ENCODE results near the gene TTLL11. TPM values are rescaled to one million over a fixed set of nuclear protein-coding genes. Genes with fewer than 3 reads are reported as not detected.

Gene TTLL11
- total RNA-seq, 1 experiment from 2014 or later, result 7.0 TPM

DNA sequence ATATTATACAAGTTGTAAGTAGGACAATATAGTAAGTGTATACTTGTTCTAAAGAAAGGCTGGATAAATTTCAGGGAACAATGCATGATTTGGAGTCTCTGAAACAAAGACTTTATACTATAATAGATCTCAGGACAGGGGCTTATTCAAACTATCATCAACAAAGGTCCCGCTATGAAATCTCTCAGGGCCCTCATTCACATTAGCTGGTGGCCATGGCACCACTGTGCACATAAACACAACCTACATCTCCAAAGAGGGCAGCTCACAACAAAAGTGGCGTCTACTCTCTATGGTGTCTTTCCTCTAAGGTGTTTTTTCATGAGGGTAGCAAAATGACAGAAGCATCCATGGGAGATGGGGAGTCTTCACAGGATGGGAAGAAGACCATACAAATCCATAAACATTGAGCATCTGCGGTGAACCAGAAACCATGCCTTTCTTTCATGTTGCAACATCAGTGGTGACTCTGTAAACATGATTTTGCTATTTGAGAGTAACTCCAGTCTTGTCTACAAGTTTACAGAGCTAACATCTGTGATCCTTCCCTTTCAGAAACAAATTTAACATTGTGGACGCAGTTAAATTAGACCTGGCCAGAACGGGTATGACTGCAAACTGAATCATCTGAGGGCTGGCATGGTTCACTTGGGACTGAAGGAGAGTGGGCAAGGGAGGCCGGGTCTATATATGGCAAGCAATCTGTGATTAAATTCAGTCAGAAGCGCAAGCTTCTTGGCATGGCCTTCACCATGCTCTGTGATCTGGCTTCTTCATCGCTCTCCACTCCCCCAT is 5.5 kb downstream of the TTLL11 start:
- BruUV-seq (replicated peaks), result no TSS peak
- CTCF ChIA-PET, result interaction anchor here (1.7 kb wide), 1 partner anchor 12 kb away, joined by 6 read pairs; no protein-coding TSS in a partner anchor
- H3K9me2 ChIP-seq (replicated peaks; ENCODE audit: low read length), result no peaks in the 10 kb centered on the region
- H2AFZ ChIP-seq (ENCODE audit: low read length), result no peak overlapping the region
- H3K4me3 ChIP-seq (ENCODE audit: low read length), result no peak overlapping the region
- POLR2A ChIA-PET (ENCODE audit: unreplicated experiment), result interaction anchor here (0.7 kb wide), 1 partner anchor 183 kb away, joined by 4 read pairs; no protein-coding TSS in a partner anchor
- H3K9me3 ChIP-seq (ENCODE audit: low read length), result no peaks in the 10 kb centered on the region
- peaks cover 44% of the 10 kb centered on the region for H3K79me2 ChIP-seq (ENCODE audit: low read length)
- H3K9ac ChIP-seq (ENCODE audit: low read length), result no peak overlapping the region
- H4K20me1 ChIP-seq (ENCODE audit: low read length), result 0 out of 2 replicates have a peak, but pooled peaks cover 6% of the 10 kb centered on the region
- H3K4me1 ChIP-seq (ENCODE audit: insufficient read depth, low read length), result peaks cover 23% of the 10 kb centered on the region
- no peaks in the 10 kb centered on the region for H3K36me3 ChIP-seq (ENCODE audit: low read depth, low read length)
- intact Hi-C loops (cut with micrococcal nuclease), result no loop called here
- H3K4me2 ChIP-seq (ENCODE audit: low read length), result peak overlapping the region; percentile 32
- ATAC-seq (peak; percentile 92), DNase-seq (peak; percentile 86)
- H3K27me3 ChIP-seq (ENCODE audit: low read length), result no peaks in the 10 kb centered on the region
- H3K27ac ChIP-seq (ENCODE audit: low read length), result peak overlapping the region; percentile 44
- no peaks in the 10 kb centered on the region for H3F3A ChIP-seq (ENCODE audit: low read length, unreplicated experiment)
- TF ChIP-seq CTCF (conservative IDR thresholded peaks at IDR 0.05; ENCODE audit: low read depth, low read length) (no peak), EZH2 (IDR thresholded peaks at IDR 0.05; ENCODE audit: low read length, unreplicated experiment) (no peak), EZH2phosphoT487 (IDR thresholded peaks at IDR 0.05; ENCODE audit: borderline replicate concordance, low read length) (no peak)

DNA sequence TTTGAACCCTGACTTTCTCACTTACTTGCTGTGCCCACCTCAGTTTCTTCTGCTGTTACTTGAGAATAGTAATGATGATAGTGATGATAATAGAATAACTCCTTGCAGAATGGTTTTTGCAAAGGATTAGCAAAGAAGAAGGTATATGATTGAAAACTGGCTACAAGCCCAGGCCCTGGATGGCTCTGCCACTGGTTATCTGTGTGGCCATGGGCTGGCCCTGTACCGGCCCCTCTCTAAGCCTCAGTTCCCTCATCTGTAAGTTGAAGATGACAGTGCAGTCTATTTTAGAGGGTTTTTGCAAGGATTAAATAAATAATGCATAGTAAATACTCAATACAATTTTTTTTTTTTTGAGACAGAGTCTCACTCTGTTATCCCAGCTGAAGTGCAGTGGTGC is 6.2 kb downstream of the TTLL11 start:
- H3K4me1 ChIP-seq (ENCODE audit: insufficient read depth, low read length), result peaks cover 23% of the 10 kb centered on the region
- no peaks in the 10 kb centered on the region for H3K27me3 ChIP-seq (ENCODE audit: low read length)
- H3K9ac ChIP-seq (ENCODE audit: low read length), result no peak overlapping the region
- TF ChIP-seq CTCF (conservative IDR thresholded peaks at IDR 0.05; ENCODE audit: low read depth, low read length), result no peak
- no peak for TF ChIP-seq EZH2phosphoT487 (IDR thresholded peaks at IDR 0.05; ENCODE audit: borderline replicate concordance, low read length)
- TF ChIP-seq EZH2 (IDR thresholded peaks at IDR 0.05; ENCODE audit: low read length, unreplicated experiment), result no peak
- no peak overlapping the region for H3K4me3 ChIP-seq (ENCODE audit: low read length)
- no peak for DNase-seq
- no peak overlapping the region for H3K4me2 ChIP-seq (ENCODE audit: low read length)
- intact Hi-C loops (cut with micrococcal nuclease), result no loop called here
- ATAC-seq, result no peak
- 0 out of 2 replicates have a peak, but pooled peaks cover 6% of the 10 kb centered on the region for H4K20me1 ChIP-seq (ENCODE audit: low read length)
- no peaks in the 10 kb centered on the region for H3K9me3 ChIP-seq (ENCODE audit: low read length)
- no peaks in the 10 kb centered on the region for H3K36me3 ChIP-seq (ENCODE audit: low read depth, low read length)
- H3K27ac ChIP-seq (ENCODE audit: low read length), result no peak overlapping the region
- no TSS peak for BruUV-seq (replicated peaks)
- H3K79me2 ChIP-seq (ENCODE audit: low read length), result peaks cover 37% of the 10 kb centered on the region
- H2AFZ ChIP-seq (ENCODE audit: low read length), result no peak overlapping the region
- CTCF ChIA-PET, result no interaction called here
- POLR2A ChIA-PET (ENCODE audit: unreplicated experiment), result interaction anchor here (0.7 kb wide), 1 partner anchor 184 kb away, joined by 4 read pairs; no protein-coding TSS in a partner anchor
- no peaks in the 10 kb centered on the region for H3F3A ChIP-seq (ENCODE audit: low read length, unreplicated experiment)
- no peaks in the 10 kb centered on the region for H3K9me2 ChIP-seq (replicated peaks; ENCODE audit: low read length)

GRCh38 chr9:122085260-122085659 is 7.8 kb downstream of the TTLL11 start:
- no peak overlapping the region for H2AFZ ChIP-seq (ENCODE audit: low read length)
- no peak for TF ChIP-seq EZH2phosphoT487 (IDR thresholded peaks at IDR 0.05; ENCODE audit: borderline replicate concordance, low read length)
- no peak for TF ChIP-seq EZH2 (IDR thresholded peaks at IDR 0.05; ENCODE audit: low read length, unreplicated experiment)
- TF ChIP-seq CTCF (conservative IDR thresholded peaks at IDR 0.05; ENCODE audit: low read depth, low read length), result no peak
- POLR2A ChIA-PET (ENCODE audit: unreplicated experiment), result no interaction called here
- peaks cover 21% of the 10 kb centered on the region for H3K79me2 ChIP-seq (ENCODE audit: low read length)
- no peaks in the 10 kb centered on the region for H3K36me3 ChIP-seq (ENCODE audit: low read depth, low read length)
- no peaks in the 10 kb centered on the region for H3K9me2 ChIP-seq (replicated peaks; ENCODE audit: low read length)
- H4K20me1 ChIP-seq (ENCODE audit: low read length), result 0 out of 2 replicates have a peak, but pooled peaks cover 6% of the 10 kb centered on the region
- no peak overlapping the region for H3K4me2 ChIP-seq (ENCODE audit: low read length)
- intact Hi-C loops (cut with micrococcal nuclease), result no loop called here
- no peaks in the 10 kb centered on the region for H3K9me3 ChIP-seq (ENCODE audit: low read length)
- no peak overlapping the region for H3K9ac ChIP-seq (ENCODE audit: low read length)
- H3F3A ChIP-seq (ENCODE audit: low read length, unreplicated experiment), result no peaks in the 10 kb centered on the region
- ATAC-seq (no peak), DNase-seq (no peak)
- peaks cover 23% of the 10 kb centered on the region for H3K4me1 ChIP-seq (ENCODE audit: insufficient read depth, low read length)
- H3K27ac ChIP-seq (ENCODE audit: low read length), result no peak overlapping the region
- no TSS peak for BruUV-seq (replicated peaks)
- H3K27me3 ChIP-seq (ENCODE audit: low read length), result no peaks in the 10 kb centered on the region
- CTCF ChIA-PET, result no interaction called here
- H3K4me3 ChIP-seq (ENCODE audit: low read length), result no peak overlapping the region
